SW480 (cell line): ENCODE measurements around the gene PNPT1.
"Not testable (repeated sequence)": the region's sequence is repeated elsewhere in the genome, so short reads cannot be mapped to it uniquely, and the experiment has no call there.

ENCODE experiments used
- DNase-seq: peaks from one replicate; pipeline ENCODE4 v3.0.0-alpha.2; 2016; ENCODE audit warnings: low spot score

The PNPT1 gene

DNA sequence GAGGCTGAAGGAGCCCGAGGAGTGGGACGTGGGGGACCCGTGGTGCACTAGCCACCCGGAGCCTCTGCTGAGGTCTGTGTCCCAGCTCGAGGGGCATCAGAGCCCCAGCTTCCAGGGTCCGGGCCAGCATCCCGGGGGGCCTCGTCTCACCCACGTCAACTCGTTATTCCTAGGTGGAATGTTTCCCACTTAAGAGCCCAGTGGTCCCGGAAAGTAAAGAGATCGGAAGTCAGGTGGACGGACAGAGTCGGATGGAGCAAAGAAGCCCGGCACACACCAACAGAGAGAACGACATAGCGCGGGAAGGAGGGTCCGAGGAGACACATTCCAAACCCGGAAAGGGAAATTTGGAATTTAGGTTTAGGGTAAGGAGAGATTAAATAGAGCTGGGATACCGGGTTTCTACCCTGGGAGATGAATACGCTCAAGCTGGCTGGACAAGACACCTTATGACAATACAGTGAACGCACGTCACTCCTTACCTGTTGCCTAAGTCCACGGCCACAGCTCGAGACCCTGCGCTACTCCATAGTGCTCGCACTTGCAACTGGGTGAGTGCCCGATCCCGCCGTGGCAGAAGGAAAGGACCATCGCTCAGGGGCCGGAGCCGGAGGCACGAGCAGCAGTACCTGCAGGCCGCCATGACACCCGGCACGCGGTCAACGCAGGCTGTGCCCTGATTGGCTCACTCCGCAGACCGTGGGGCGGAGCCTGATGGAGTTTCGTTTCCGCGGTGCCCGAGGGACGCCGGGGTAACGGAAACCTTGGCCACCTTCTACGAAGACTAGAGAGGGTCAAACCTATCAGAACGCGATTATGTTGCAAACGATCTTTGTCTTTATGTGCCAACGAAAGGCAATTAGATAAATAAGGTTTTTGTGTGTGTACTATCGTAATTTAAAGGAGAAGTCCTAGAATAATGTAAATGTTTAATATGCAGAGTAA is at the start of gene PNPT1:
Gene PNPT1, minus strand, starts transcription at position 664 of the 945 bp plus-strand sequence. Its CDS starts 21 bp downstream, at position 643.
- peak; percentile 96 for DNase-seq

DNA sequence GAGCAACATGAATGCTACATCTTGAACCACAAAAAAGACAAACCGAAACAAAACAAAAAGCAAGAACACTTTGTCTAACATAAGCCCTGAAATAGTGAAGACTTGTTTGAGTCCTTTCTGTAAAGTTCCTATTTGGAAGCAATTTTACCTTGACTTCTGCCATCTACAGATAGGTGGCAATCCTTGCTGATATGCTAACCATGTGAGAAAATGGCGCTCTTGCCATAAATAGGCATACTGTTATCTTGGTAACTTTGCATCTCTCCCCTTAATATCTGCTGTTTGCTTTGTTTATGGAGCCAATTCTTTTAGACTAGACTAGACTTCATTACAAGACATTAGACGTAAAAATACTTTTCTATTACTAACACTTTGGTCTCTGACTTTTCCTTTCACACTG is 49.4 kb upstream of the PNPT1 start:
- DNase-seq: no peak

- DNase-seq: not testable (repeated sequence)
Observed at GRCh38 chr2:55736019-55736536, 42.4 kb upstream of the PNPT1 start.

DNA sequence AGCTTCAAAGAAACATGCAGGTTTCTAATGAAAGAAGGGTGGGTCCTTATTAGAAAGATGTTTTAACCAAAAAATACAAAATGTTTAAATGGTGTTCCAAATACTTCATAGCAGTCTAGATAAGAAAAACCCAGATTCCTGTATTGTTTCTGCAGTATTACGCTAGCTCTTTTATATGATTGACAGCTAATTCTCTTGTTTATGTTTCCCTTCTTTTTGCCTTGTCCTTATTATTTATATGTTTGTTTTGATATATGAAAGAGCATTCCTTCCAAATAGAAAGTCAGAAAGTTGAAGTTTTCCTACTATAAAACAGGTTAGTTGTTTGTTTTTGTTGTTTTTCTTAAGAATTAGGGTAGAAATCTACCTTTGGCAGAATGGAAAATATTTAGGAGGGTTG is 41.1 kb upstream of the PNPT1 start:
- DNase-seq: no peak

DNA sequence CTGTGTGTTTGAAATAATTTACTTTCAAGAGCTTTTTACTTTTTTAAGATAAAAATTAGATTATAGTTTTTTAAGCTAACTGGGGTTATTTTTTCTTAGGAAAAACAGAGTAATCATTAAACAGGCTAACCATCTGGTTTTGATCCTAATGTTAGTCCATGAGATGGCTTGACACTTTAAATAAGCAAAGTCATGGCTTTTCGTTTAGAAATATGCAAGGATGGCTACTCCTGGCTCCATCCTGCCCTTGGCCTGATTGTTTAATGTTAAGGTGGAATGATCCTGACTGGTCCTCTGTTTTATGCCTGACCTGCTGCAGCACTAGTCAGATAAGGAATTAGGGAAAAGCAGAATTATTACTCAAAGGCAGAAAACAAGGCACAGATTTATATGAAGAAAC is 39.7 kb upstream of the PNPT1 start:
- DNase-seq: no peak

GRCh38 chr2:55732854-55733253 is 39.2 kb upstream of the PNPT1 start:
- DNase-seq: no peak

DNA sequence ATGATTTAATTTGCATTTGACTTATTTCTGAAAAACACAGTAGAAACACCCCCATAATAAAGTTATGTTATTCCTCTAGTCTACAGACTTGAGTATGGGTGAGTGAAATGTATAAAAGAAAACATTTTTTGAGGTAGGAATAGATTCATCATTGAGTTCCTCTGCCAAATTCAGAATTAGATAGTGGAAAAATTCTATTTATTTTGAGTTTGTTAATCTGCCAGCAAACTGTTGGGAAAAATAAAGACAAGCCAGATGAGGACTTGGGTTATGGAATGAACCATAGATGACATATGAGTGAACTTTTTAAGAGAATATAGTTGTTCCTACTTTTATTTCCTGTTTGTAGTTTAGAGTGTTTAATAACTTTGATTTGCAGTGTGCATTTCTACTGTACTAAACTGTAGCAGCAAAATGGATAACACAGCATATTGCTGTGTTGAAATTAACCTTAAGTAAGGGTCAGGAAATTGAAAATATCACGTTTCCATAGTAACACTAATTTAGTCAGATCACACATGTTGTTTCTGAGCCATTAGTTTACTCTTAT is 35.6 kb upstream of the PNPT1 start:
- no peak for DNase-seq

DNA sequence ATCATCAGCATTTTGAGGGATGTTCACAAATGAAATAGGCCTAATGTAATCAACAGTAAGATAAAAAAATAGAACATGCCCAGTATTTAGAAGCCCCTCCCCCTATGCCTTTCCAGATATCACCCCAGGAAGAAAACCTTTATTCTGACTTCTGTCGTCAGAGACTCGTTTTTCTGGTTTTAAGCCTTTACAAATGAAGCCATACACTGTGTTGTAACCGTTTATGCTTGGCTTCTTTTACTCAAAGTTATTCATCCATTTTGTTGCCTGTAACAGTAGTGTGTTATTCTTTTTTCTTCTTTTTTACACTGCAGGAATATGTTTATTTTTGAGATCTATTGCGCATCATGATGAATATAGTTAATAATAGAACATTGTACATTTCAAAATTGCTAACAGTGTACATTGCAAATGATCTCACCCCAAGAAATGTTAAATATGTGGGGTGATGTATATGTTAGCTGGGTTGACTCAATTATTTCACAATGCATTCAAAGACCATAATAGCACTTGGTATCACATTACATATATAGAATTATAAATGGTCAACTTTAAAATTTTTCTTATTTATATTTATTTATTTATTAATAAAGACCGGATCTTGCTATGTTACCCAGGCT is 28.1 kb upstream of the PNPT1 start:
- no peak for DNase-seq

DNA sequence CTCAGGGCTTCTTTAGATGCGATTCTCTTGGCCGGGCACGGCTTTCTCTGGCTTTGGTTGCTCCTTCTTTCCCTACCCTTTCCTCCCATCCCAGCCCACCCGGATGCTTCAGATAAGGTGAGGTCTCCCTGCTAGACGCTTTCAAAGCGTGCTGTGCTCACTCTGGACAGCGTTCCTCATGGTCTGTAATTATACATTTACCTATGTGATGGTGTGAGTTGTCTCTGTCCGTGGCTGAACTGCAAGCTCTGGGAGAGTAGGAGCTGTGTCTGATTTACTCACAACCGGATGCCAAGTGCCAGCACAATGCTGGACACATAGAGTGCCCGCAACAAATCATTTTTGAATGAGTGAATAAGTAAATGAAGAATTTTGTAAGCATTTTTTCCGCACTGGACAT is 26.8 kb upstream of the PNPT1 start:
- no peak for DNase-seq

DNA sequence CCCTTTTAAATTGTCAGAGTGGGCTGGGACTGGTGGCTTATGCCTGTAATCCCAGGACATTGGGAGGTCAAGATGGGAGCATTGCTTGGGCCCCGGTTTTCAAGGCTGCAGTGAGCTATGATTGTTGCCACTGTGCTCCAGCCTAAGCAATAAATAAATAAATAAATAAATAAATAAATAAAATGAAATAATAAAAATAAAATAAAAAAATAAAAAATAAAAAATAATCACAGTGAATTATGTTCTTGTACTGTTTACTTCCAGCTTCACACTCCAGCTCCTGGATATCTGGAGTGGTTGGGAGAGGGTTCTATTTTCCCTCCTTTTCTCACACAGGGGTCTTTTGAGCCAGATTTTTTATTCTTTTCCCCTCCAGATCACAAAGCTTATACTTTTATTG is 26.2 kb upstream of the PNPT1 start:
- no peak for DNase-seq

- peak; percentile 55 for DNase-seq
Observed at GRCh38 chr2:55718165-55719008, 24.7 kb upstream of the PNPT1 start.

DNA sequence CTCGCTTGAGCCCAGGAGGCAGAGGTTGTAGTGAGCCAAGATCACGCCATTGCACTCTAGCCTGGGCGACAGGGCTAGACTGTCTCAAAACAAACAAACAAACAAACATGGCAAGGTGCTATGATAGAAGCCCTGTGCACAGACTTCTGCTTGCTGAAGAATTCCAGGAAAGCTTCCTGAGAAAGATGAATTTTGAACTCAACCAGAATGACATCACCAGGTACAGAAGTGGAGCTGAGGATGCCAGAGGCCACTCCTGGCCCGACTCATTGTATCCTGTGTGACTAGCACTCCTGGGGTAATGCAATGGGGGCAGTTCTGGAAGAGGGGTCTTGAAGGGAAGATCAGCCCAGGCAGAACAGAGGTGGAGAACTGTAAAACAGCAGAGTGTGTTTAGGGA is 22.0 kb upstream of the PNPT1 start:
- DNase-seq: no peak

GRCh38 chr2:55715178-55715577 is 21.5 kb upstream of the PNPT1 start:
- DNase-seq: peak; percentile 28

DNA sequence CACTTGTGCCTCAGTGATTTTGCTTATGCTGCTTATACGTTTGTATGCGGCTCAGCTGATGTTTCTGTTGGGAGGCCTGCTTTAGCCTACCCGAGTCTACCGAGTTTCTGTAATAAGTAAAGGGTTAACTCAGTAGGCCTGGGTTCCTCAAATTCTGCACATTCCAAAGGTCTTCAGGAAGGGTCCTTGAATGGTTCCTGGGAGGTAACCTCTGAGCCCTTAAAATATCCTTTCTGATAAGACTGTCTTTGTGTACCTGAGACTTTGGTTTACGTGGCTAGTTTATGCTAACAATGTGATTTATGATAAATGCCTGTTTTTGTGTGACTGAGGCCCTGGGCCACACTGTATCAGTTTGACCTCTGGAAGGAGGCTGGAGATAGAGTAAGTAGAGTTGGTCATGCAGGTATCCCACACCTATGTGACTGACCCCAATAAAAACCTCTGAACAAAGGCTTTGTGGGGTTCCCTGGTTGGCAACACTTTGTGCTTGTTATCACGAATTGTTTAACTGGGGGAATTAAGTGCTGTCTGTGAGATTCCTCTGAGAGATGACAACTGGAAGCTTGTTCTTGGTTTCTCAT is 18.9 kb upstream of the PNPT1 start:
- DNase-seq: no peak

GRCh38 chr2:55710025-55710424 is 16.4 kb upstream of the PNPT1 start:
- DNase-seq: no peak

DNA sequence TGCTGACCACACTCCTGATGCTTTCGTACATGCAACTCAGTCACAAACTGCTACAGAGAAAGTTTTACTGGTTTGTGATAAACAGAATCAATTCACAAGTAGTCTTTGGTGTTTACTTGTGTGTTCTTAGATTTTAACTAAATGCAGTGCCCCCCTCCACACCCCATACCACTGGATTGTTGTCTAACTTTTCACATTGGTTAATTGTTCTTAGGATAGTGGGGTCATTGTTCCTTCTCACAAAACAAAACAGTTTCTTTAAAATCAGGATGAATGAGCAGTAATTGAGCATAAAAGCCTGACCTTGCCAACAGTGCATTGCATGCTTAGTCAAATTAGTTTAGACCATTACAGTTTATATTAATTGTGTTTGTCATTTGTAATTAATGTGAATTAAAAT is 14.1 kb upstream of the PNPT1 start:
- no peak for DNase-seq

- not testable (repeated sequence) for DNase-seq
Observed at GRCh38 chr2:55706258-55706657, 12.6 kb upstream of the PNPT1 start.

DNA sequence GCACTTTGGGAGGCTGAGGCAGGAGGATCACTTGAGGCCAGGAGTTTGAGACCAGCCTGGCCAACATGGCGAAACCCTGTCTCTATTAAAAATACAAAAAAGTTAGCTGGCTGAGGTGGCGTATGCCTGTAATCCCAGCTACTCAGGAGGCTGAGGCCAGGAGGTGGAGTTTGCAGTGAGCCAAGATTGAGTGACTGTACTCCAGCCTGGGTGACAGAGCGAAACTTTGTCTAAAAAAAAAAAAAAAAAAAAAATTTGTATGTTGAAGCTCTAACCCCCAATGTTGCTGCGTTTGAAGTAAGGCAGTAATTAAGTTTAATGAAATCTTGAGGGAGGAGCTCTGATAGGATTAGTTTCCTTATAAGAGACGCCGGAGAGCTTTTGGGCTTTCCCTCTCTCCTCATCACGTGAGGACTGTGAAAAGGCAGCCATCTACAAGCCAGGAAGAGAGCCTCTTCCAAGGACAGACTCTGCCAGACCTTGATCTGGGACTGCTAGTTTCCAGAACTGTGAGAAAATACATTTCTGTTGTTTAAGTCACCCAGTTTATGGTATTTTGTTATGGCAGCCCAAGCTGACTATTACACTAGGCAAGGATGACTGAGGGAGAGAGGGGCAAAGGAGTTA is 11.5 kb upstream of the PNPT1 start:
- DNase-seq: no peak

GRCh38 chr2:55703350-55703749 is 9.7 kb upstream of the PNPT1 start:
- DNase-seq: no peak

DNA sequence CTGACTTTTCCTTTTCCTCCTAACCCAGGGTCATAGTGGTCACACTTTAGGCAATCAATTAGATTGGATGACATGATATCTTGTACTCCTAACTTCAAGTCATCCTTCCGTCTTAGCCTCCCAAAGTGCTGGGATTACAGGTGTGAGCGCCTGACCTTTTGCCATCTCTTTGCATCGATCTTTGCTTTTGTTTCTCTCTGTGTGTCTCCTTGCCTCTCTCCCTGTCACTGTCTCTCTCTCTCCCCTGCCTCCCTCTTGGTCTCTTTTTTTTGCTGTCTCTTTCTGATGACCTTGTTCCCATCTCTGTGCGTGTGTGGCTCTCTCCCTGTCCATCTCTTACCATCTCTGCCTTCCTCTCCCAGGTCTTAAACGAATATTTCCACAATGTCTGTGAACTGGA is 904 bp downstream of the PNPT1 start:
- not testable (repeated sequence) for DNase-seq

- DNase-seq: no peak
Observed at GRCh38 chr2:55672630-55673029, 21.0 kb downstream of the PNPT1 start.
